ENCODE results near the gene CCR8.

CCR8 gene

DNA sequence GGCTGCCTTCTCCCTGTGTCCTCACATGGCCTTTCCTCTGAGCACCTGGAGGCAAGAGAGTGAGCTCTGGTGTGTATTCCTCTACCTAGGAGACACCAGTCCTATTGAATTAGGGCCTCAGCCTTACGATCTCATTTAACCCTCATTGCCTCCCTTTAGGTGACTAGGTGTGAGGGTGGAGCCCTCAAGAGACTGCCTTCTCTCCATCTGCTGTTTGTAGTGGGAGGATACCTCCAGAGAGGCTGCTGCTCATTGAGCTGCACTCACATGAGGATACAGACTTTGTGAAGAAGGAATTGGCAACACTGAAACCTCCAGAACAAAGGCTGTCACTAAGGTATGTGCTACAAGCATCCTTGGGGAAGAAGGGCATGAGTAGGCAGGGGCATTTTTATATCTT, at the start of gene CCR8:
TSS of gene CCR8 (plus strand) at position 217 of the 400 bp plus-strand sequence. CDS start 2,623 bp downstream, outside the sequence.
- TF ChIP-seq YY1 (tag by site-specific recombination; IDR thresholded peaks at IDR 0.05) (no peak), ZNF544 (tag by site-specific recombination; IDR thresholded peaks at IDR 0.05) (no peak), ZNF2 (tag by site-specific recombination; IDR thresholded peaks at IDR 0.05) (no peak), ZNF398 (tag by site-specific recombination; IDR thresholded peaks at IDR 0.05) (no peak), ZNF626 (tag by site-specific recombination; IDR thresholded peaks at IDR 0.05) (no peak), ZNF423 (tag by site-specific recombination; IDR thresholded peaks at IDR 0.05) (no peak), ZNF132 (tag by site-specific recombination; IDR thresholded peaks at IDR 0.05; ENCODE audit: borderline replicate concordance) (no peak), ZNF221 (tag by site-specific recombination; IDR thresholded peaks at IDR 0.05; ENCODE audit: borderline replicate concordance) (no peak), ZNF274 (IDR thresholded peaks at IDR 0.05; ENCODE audit: low read length) (no peak), ZNF274 (tag by site-specific recombination; IDR thresholded peaks at IDR 0.05; ENCODE audit: borderline replicate concordance) (no peak), ZNF701 (tag by site-specific recombination; IDR thresholded peaks at IDR 0.05) (no peak), ZNF585B (tag by site-specific recombination; IDR thresholded peaks at IDR 0.05) (no peak), TRIM28 (IDR thresholded peaks at IDR 0.05; ENCODE audit: borderline replicate concordance, low read length) (no peak), MYNN (tag by site-specific recombination; IDR thresholded peaks at IDR 0.05; ENCODE audit: borderline replicate concordance) (no peak), GLIS1 (tag by site-specific recombination; IDR thresholded peaks at IDR 0.05) (no peak), CTCF (tag by site-specific recombination; IDR thresholded peaks at IDR 0.05) (no peak)
- TF ChIP-seq, protein P1, sequence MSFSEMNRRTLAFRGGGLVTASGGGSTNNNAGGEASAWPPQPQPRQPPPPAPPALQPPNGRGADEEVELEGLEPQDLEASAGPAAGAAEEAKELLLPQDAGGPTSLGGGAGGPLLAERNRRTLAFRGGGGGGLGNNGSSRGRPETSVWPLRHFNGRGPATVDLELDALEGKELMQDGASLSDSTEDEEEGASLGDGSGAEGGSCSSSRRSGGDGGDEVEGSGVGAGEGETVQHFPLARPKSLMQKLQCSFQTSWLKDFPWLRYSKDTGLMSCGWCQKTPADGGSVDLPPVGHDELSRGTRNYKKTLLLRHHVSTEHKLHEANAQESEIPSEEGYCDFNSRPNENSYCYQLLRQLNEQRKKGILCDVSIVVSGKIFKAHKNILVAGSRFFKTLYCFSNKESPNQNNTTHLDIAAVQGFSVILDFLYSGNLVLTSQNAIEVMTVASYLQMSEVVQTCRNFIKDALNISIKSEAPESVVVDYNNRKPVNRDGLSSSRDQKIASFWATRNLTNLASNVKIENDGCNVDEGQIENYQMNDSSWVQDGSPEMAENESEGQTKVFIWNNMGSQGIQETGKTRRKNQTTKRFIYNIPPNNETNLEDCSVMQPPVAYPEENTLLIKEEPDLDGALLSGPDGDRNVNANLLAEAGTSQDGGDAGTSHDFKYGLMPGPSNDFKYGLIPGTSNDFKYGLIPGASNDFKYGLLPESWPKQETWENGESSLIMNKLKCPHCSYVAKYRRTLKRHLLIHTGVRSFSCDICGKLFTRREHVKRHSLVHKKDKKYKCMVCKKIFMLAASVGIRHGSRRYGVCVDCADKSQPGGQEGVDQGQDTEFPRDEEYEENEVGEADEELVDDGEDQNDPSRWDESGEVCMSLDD (tag by site-specific recombination; IDR thresholded peaks at IDR 0.05): no peak
- TF ChIP-seq, protein P2, sequence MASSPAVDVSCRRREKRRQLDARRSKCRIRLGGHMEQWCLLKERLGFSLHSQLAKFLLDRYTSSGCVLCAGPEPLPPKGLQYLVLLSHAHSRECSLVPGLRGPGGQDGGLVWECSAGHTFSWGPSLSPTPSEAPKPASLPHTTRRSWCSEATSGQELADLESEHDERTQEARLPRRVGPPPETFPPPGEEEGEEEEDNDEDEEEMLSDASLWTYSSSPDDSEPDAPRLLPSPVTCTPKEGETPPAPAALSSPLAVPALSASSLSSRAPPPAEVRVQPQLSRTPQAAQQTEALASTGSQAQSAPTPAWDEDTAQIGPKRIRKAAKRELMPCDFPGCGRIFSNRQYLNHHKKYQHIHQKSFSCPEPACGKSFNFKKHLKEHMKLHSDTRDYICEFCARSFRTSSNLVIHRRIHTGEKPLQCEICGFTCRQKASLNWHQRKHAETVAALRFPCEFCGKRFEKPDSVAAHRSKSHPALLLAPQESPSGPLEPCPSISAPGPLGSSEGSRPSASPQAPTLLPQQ (tag by site-specific recombination; IDR thresholded peaks at IDR 0.05): no peak
- Histone ChIP-seq H3K9me3 (ENCODE audit: control insufficient read depth, insufficient read depth, low read depth, low read length) (no peaks in the 10 kb centered on the region), H3K27ac (ENCODE audit: extremely low read depth, low read depth, low read length) (no peak within 1 kb of the TSS), H3K4me1 (ENCODE audit: control insufficient read depth, insufficient read depth, low read length) (no peaks in the 10 kb centered on the region), H3K4me3 (ENCODE audit: low read depth, low read length) (no peak within 1 kb of the TSS), H3K36me3 (ENCODE audit: control insufficient read depth in 2 of 2, insufficient read depth in 1 of 2, low read length in 2 of 2) (no peaks in the 10 kb centered on the region)
- ChIA-PET CTCF (no interaction called here), POLR2A (no interaction called here)

Data from HEK293 (cell line).